NCI-H146 (cell line): Measurements from ENCODE around the gene TSPAN11.
A peak's percentile ranks its signal among the peaks of the same experiment; 100 is the strongest.

Experiments
- DNase-seq: peaks from one replicate; lab custom pipeline; 2025; lab: John Stamatoyannopoulos, UW

Gene TSPAN11

GRCh38 chr12:30911207-30911606, 15.3 kb upstream of the TSPAN11 start:
- DNase-seq: no peak

- no peak for DNase-seq
Measured at GRCh38 chr12:30913323-30913722, 13.2 kb upstream of the TSPAN11 start.

GRCh38 chr12:30914986-30915591, 11.5 kb upstream of the TSPAN11 start:
- no peak for DNase-seq

- no peak for DNase-seq
Measured at GRCh38 chr12:30923057-30923456, 3.5 kb upstream of the TSPAN11 start.

- DNase-seq: no peak
Measured at GRCh38 chr12:30925607-30926242, 823 bp upstream of the TSPAN11 start.

DNA sequence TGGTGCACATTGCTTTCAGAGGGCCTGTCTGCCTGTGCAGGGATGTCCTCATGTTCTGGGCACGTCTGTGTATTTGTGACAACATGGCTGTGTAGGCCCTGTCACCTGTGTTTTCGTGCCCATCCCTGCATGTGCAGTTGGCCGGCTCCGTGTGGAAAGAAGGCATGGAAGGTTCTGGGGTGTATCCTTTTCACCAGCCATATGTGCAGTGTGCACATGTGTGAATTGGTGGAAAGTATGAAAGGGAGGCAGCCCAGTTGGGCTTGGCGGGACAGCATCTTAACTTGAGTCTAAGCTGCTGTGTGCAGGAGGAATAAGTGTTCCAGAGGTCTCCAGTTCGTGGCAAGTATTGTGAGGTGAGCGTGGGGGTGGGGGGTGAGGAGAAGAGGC, 669 bp downstream of the TSPAN11 start:
- DNase-seq: no peak

- DNase-seq: peak; percentile 71
Measured at GRCh38 chr12:30928356-30929244, 2.1 kb downstream of the TSPAN11 start.

DNA sequence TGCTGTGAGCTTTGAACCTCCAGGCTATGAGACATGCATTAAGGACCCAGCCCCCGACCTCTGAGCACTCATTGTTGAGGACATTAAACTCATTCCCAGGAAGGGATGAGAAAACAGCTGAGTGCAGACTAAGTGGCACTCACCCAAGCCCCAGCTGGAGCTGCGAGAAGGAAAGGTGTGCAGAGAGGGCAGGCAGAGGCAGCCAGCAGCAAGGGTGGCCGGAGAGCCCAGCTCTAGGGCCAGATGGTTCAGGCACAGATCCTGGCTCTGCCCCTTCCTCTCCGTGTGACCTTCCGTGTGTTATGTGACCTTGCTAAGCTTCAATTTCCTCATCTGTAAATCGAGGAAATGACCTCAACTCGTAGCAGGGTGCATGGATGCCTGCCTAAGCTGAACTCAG, 3.7 kb downstream of the TSPAN11 start:
- DNase-seq: no peak

GRCh38 chr12:30930641-30931040, 4.1 kb downstream of the TSPAN11 start:
- DNase-seq: no peak

DNA sequence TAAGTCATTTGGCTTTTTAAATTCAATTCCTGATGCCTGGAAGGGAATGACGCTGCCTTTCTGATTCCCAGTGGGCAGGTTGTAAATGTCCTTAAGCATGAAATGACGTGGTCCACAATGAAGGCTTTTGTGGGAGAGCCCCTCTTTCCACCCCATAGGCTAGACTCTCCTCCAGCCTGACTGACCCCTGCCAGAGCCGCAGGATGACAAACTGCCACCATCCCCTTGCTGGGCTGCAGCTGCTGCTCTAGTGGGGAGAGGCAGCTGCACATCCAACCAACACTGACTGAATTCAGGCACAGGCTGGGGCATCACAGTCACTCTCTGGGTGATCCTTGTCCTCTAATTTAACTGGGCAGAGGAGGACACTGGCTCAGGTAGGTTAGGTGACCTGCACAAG, 6.3 kb downstream of the TSPAN11 start:
- no peak for DNase-seq

DNA sequence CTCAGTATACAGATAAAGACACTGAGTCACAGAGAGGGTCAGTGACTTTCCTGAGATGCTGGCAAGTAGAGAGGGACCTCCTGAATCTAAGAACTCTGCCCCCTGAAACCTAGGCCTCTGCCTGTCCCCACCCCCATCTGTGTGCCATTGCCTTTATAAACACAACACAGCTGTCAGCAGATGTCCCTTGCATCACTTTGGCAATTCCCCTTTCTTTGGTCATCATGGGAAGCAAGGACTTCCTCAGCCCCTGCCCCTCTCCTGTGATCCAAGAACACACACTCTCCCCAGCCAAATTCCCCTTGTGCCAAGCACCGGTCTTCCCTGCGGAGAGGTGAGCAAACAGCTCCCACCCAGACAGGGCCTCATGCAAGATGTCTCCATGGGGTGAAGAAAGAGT, 8.3 kb downstream of the TSPAN11 start:
- no peak for DNase-seq

DNA sequence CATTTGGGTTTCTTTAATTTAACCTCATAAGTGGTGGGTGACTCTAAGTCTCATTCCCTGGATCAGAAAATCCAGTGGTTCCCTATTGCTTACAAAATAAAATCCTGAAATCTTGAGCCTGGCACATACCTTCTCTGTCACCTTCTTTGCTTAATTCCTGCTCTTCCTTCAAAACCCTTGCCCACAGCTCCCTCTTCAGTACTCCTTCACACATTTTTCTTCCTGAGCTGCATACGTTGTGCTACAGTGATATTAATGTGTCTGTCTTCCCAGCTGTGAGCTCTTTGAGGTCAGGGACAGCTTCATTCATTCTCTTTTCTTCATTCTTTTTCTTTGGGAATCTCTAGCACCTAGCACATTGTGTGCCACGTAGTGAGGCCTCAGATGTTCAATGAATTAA, 9.5 kb downstream of the TSPAN11 start:
- peak; percentile 57 for DNase-seq

GRCh38 chr12:30939234-30939633, 12.7 kb downstream of the TSPAN11 start:
- DNase-seq: no peak

DNA sequence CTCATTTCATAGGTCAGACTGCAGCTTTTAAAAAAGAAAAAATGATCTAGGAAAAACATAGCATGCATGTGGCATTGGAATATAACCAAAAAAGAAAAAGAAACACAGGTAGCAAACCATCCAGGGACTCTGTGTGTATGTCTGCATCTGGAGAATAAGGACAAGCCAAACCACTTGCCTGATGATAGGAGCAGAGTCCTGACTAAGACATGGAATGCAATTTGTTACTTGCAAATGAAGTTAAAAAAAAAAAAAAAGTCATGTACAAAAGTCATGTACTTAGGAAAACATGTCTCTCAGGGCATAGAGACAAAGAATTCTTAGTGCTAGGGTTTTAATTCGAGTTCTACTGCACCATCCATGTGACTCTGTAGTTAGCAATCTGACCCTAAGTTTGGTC, 15.9 kb downstream of the TSPAN11 start:
- no peak for DNase-seq

- no peak for DNase-seq
Measured at GRCh38 chr12:30942936-30943335, 16.4 kb downstream of the TSPAN11 start.

- no peak for DNase-seq
Measured at GRCh38 chr12:30945443-30946164, 19.1 kb downstream of the TSPAN11 start.

DNA sequence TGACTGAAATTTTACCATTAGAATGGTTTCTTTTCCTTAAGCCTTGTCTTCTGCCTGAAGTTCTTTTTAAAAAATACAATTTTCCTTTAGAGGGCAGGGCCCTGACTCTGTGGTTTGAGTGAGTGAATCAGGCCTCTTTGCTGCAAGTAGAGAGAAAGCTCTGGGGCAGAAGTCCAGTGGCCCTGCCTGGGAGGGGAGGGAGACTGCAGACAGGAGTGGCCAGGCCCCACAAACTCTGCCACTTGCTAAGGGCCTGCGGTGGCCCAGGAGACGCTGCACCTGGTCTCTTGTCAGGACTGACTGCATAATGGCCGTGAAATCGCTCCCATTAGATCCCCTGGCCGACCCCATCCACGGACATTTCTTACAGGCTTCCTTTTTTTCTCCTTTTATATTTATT, 25.5 kb downstream of the TSPAN11 start:
- peak; percentile 12 for DNase-seq

- DNase-seq: peak; percentile 38
Measured at GRCh38 chr12:30953257-30953656, 26.7 kb downstream of the TSPAN11 start.

- no peak for DNase-seq
Measured at GRCh38 chr12:30953951-30954751, 27.6 kb downstream of the TSPAN11 start.

DNA sequence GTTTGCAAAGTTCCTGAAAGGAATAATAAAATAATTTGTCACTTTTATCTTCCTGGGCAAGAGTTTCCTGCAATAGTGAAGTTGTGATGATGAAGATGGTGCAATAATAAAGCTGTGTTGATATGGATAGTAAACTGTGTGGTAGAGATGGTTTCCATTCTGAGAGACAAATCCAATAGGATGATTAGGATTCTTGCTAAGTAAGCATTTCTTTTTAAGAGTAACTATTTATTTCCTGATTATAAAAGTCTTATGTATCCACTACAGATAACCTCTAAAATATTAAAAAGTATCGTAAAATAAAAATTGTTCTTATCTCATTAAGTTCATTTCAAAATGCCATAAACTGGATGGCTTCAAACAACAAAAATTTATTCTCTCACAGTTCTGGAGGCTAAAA, 28.7 kb downstream of the TSPAN11 start:
- no peak for DNase-seq

GRCh38 chr12:30959110-30959710, 32.7 kb downstream of the TSPAN11 start:
- DNase-seq: no peak
